Activated B cell treated with CpG ODN at 0.5 μM for 24 hours (primary cell): Measurements from ENCODE around the gene UST. TPM values are rescaled to one million over a fixed set of nuclear protein-coding genes. Genes with fewer than 3 reads are reported as not detected.

Source experiments
- ATAC-seq: fragments of 200-7000 bp; cut with Tn5 transposase; one replicate; pipeline ENCODE4 v1.10.0; 2021; ENCODE audit warnings: low read depth, mild to moderate bottlenecking, moderate library complexity
- CTCF ChIA-PET: fragments of 350-600 bp; sonication (Branson Sonifier 250); formaldehyde crosslinking; loops from one replicate; lab custom pipeline; 2021; ENCODE audit warnings: antibody characterized with exemption; lab: Charles Lee
- POLR2A ChIA-PET: fragments of 350-600 bp; sonication (Branson Sonifier 250); formaldehyde crosslinking; loops from one replicate; lab custom pipeline; 2021; ENCODE audit warnings: antibody characterized with exemption; lab: Charles Lee
- DNase-seq: peaks from one replicate; pipeline ENCODE4 v3.0.0; 2022
- H3K27ac Mint-ChIP-seq: one replicate; pipeline ENCODE4 v1.8.0; 2020; ENCODE audit warnings: mixed read lengths
- H3K27me3 Mint-ChIP-seq: one replicate; pipeline ENCODE4 v1.8.0; 2021; ENCODE audit warnings: mixed read lengths
- H3K36me3 Mint-ChIP-seq: one replicate; pipeline ENCODE4 v1.8.0; 2021; ENCODE audit warnings: low read depth, mixed read lengths
- H3K4me1 Mint-ChIP-seq: one replicate; pipeline ENCODE4 v1.8.0; 2021; ENCODE audit warnings: mixed read lengths
- H3K4me3 Mint-ChIP-seq: one replicate; pipeline ENCODE4 v1.8.0; 2020; ENCODE audit warnings: mild to moderate bottlenecking, mixed read lengths
- H3K9me3 Mint-ChIP-seq: one replicate; pipeline ENCODE4 v1.8.0; 2020; ENCODE audit warnings: mixed read lengths
- intact Hi-C: fragments of 100-400 bp; cut with micrococcal nuclease; formaldehyde crosslinking; loops from one replicate; pipeline ENCODE4 v1.15.1; 2024
- total RNA-seq: library from RNA; stranded (reverse); gene quantifications from 2 replicates; pipeline ENCODE4 v1.2.3, GENCODE V29; 2022
- TF ChIP-seq, protein P1 (sequence below): fragments of 200-600 bp; IDR thresholded peaks from one replicate; pipeline ENCODE4 v1.8.0; 2022; ENCODE audit warnings: antibody characterized with exemption, mild to moderate bottlenecking

The UST gene
- total RNA-seq, 1 donor from 2014 or later = 18.1 TPM

GRCh38 chr6:149114167-149114566 lies 367.3 kb downstream of the UST start:
- no peak overlapping the region for H3K4me3 Mint-ChIP-seq
- H3K27me3 Mint-ChIP-seq = no peaks in the 10 kb centered on the region
- H3K36me3 Mint-ChIP-seq = no peaks in the 10 kb centered on the region
- no peaks in the 10 kb centered on the region for H3K9me3 Mint-ChIP-seq
- ATAC-seq (no peak), DNase-seq (no peak)
- TF ChIP-seq, protein P1, sequence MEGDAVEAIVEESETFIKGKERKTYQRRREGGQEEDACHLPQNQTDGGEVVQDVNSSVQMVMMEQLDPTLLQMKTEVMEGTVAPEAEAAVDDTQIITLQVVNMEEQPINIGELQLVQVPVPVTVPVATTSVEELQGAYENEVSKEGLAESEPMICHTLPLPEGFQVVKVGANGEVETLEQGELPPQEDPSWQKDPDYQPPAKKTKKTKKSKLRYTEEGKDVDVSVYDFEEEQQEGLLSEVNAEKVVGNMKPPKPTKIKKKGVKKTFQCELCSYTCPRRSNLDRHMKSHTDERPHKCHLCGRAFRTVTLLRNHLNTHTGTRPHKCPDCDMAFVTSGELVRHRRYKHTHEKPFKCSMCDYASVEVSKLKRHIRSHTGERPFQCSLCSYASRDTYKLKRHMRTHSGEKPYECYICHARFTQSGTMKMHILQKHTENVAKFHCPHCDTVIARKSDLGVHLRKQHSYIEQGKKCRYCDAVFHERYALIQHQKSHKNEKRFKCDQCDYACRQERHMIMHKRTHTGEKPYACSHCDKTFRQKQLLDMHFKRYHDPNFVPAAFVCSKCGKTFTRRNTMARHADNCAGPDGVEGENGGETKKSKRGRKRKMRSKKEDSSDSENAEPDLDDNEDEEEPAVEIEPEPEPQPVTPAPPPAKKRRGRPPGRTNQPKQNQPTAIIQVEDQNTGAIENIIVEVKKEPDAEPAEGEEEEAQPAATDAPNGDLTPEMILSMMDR = no peak
- peaks cover 46% of the 10 kb centered on the region for H3K4me1 Mint-ChIP-seq
- POLR2A ChIA-PET = interaction anchor here (1.6 kb wide), 1 partner anchor 203 kb away, joined by 3 read pairs; the partner anchor contains the start of gene TAB2
- intact Hi-C loops = no loop called here
- CTCF ChIA-PET = no interaction called here
- no peak overlapping the region for H3K27ac Mint-ChIP-seq

GRCh38 chr6:149118737-149119653 lies 372.2 kb downstream of the UST start:
- peaks cover 11% of the 10 kb centered on the region for H3K4me1 Mint-ChIP-seq
- POLR2A ChIA-PET = no interaction called here

DNA sequence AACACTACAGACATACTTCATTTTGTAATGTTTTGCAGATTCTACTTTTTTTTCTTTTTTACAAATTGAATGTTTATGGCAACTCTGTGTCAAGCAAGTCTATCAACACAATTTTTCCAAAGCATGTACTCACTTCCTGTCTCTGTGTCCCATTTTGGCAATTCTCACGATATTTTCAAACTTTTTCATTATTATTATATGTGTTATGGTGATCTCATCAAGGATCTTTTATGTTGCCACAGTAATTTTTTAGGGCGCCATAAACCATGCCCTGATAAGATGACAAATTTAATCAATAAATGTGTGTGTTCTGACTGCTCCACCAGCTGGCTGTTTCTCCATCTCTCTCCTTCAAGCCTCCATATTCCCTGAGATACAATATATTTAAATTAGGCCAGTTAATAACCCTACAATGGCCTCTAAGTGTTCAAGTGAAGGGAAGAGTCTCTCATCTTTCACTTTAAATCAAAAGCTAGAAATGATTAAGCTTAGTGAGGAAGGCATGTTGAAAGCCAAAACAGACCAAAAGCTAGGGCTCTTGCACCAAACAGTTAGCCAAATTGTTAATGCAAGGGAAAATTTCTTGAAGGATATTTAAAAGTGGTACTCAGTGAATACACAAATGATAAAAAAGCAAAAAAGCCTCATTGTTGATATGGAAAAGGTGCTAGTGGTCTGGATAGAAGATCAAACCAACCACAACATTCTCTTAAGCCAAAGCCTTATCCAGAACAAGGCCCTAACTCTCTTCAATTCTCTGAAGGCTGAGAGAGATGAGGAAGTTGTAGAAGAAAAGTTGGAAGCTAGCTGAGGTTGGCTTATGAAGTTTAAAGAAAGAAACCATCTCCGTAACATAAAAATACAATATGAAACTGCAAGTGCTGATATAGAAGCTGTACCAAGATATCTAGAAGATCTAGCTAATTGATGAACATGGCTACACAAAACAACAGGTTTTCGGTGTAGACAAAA lies 376.3 kb downstream of the UST start:
- POLR2A ChIA-PET = no interaction called here
- CTCF ChIA-PET = interaction anchor here (1.2 kb wide), 1 partner anchor 309 kb away, joined by 4 read pairs; no protein-coding TSS in a partner anchor
- no peak overlapping the region for H3K27ac Mint-ChIP-seq

More at GRCh38 chr6:149118737-149119653, 372.2 kb downstream of the UST start:
- Mint-ChIP-seq H3K9me3 (no peaks in the 10 kb centered on the region), H3K4me3 (no peak overlapping the region), H3K27ac (no peak overlapping the region), H3K36me3 (no peaks in the 10 kb centered on the region), H3K27me3 (no peaks in the 10 kb centered on the region)
- no peak for ATAC-seq
- no peak for DNase-seq
- CTCF ChIA-PET = no interaction called here
- intact Hi-C loops = no loop called here
- TF ChIP-seq, protein P1 = no peak

DNA sequence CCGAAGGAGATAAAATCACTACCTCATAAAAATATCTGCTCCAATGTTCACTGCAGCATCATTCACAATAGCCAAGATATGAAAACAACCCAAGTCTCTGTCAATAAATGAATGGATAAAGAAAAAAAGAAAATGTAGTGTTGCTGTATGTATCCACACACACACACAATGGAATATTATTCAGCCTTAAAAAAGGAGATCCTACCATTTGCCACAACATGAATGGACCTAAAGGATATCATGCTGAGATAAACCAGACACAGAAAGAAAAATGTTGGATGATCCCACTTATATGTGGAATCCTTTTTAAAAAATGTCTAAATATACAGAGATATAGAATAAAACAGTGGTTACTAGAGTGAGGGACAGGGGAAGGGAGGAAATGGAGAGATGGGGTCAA lies 378.5 kb downstream of the UST start:
- no peak for DNase-seq

More for the DNA sequence above, 376.3 kb downstream of the UST start:
- Mint-ChIP-seq H3K36me3 (no peaks in the 10 kb centered on the region), H3K4me1 (peaks cover 4% of the 10 kb centered on the region), H3K9me3 (no peaks in the 10 kb centered on the region), H3K4me3 (no peak overlapping the region), H3K27me3 (no peaks in the 10 kb centered on the region)
- ATAC-seq = no peak
- no peak for DNase-seq
- intact Hi-C loops = loop anchor here (10.0 kb wide), 1 partner anchor 238 kb away; no protein-coding TSS in a partner anchor
- TF ChIP-seq, protein P1 = no peak

More for the DNA sequence above, 378.5 kb downstream of the UST start:
- H3K9me3 Mint-ChIP-seq = no peaks in the 10 kb centered on the region
- intact Hi-C loops = loop anchor here (5.0 to 10.0 kb wide), 2 partner anchors 43 to 241 kb away; no protein-coding TSS in a partner anchor
- CTCF ChIA-PET = no interaction called here
- peaks cover 25% of the 10 kb centered on the region for H3K4me1 Mint-ChIP-seq
- H3K27ac Mint-ChIP-seq = no peak overlapping the region
- H3K27me3 Mint-ChIP-seq = no peaks in the 10 kb centered on the region
- no peak overlapping the region for H3K4me3 Mint-ChIP-seq
- ATAC-seq = no peak
- H3K36me3 Mint-ChIP-seq = no peaks in the 10 kb centered on the region
- TF ChIP-seq, protein P1 = no peak
- POLR2A ChIA-PET = no interaction called here
